ENCODE data around the gene MTMR11.

The MTMR11 gene

DNA sequence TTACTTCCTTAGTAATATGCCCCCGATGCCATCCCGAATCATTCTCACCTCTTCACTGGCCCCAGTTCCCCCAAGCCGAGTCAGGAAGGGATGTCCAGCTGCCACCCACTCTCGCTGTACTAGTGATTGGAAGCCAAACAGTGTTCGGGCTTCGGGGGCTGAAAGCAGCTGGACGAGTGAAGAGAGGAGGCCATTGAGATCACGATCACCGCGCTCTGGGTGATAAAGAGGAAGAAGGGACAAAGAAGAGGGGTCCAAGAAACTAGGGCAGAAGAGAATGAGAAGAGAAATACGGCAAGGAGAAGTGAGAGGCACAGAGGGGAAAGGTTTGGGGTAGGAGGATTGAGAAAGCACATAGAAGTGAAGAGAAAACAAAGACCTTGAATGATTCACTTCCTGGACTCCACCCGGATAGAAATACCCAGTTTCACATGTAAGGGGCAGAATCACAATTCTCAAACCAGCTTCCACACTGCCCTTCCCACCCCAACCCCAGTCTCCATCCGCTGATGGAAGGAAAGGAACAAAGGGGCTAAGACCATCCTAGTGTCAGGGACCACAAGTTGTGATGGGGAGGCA lies 5.4 kb downstream of the MTMR11 start:
- TF ChIP-seq, protein P1, sequence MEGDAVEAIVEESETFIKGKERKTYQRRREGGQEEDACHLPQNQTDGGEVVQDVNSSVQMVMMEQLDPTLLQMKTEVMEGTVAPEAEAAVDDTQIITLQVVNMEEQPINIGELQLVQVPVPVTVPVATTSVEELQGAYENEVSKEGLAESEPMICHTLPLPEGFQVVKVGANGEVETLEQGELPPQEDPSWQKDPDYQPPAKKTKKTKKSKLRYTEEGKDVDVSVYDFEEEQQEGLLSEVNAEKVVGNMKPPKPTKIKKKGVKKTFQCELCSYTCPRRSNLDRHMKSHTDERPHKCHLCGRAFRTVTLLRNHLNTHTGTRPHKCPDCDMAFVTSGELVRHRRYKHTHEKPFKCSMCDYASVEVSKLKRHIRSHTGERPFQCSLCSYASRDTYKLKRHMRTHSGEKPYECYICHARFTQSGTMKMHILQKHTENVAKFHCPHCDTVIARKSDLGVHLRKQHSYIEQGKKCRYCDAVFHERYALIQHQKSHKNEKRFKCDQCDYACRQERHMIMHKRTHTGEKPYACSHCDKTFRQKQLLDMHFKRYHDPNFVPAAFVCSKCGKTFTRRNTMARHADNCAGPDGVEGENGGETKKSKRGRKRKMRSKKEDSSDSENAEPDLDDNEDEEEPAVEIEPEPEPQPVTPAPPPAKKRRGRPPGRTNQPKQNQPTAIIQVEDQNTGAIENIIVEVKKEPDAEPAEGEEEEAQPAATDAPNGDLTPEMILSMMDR (IDR thresholded peaks at IDR 0.05), result no peak

DNA sequence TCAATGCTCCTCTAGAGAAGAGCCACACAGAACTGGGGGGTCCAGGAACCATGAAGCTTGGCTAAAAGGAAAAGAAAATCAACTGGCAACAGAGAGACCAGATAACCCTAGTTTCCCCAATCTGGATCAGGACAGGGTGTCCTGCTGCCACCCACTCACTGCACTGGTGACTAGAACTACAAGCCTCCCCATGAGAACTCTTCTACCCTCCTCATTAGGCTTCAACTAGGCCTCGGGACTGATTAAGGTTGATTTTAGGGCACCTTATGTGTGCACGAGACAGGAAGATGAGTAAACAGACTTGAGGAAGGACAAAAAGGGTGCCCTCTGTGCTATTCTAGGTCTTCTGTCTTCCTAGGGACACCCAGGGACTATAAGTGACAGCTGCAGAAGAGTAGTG lies 6.8 kb downstream of the MTMR11 start:
- TF ChIP-seq, protein P1 (IDR thresholded peaks at IDR 0.05), result no peak

DNA sequence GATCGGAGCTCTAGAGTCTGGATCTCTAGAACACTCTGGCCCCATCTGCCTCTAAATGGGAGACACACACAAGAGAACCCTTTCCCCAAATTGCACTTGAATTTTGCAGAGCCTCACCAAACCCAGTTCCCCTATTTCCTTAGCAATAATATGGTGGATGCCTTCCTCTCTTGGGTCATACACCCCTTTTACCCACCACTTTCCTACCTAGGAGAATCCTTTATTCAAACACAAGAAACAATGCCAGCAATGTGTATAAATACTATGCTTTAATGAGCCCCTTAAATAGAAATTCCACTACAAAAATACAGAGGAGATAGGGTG lies 8.3 kb downstream of the MTMR11 start:
- TF ChIP-seq, protein P1 (IDR thresholded peaks at IDR 0.05), result no peak

- TF ChIP-seq, protein P1 (IDR thresholded peaks at IDR 0.05), result no peak
These were observed 8.9 kb downstream of the MTMR11 start, which contains the start of gene SF3B4 for GRCh38 chr1:149927563-149928400. Gene SF3B4 (minus strand): TSS chr1:149927803. CDS start chr1:149927759, 44 bp downstream.

DNA sequence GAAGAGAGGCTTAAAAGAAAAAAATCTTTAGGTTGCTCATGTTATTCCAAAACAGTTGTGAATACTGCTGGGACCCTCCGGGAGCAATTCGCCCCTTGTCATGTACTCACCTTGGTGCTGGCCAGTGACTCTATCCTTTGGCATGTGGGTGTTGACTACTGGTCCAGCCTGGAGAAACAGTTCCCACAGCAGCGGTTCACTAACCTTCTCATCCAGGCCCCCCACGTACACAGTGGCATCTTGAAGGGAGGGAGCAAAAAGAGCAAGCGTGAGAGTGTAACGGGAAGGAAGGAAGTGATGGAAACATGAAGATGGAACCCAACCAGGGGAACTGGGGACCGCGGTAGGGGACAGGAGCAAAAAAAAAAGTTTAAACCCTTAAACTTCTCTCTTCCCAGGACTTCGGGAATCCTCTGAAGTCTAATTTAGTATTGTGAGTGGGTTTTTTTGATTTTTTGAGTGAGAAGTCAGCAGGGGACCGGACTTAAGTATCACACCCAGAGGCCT lies 9.6 kb downstream of the MTMR11 start:
- TF ChIP-seq, protein P1 (IDR thresholded peaks at IDR 0.05), result no peak

GRCh38 chr1:149926296-149926695 lies 10.4 kb downstream of the MTMR11 start:
- TF ChIP-seq, protein P1 (IDR thresholded peaks at IDR 0.05), result no peak

DNA sequence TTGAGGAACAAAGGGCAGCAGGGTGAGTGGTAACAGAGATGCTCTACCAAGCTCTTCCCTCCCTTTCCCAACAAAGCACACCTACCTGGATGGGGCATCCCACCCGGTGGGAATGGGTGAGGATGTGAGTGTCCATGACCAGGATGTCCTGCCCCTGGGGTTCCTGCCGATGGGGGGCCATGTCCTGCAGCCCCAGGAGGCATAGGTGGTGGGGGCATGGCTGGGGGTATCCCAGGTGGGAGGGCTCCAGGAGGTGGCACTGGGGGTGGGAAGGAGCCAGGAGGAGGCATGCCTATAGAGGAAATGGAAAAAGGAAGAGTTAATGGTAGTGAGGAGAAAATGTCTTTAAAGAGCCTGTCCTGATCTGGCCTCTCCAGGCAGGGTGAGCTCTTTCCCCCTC lies 10.9 kb downstream of the MTMR11 start:
- TF ChIP-seq, protein P1 (IDR thresholded peaks at IDR 0.05), result no peak

Data from LNCAP (cell line).